ENCODE data around the gene ATRNL1. TPM values are rescaled to one million over a fixed set of nuclear protein-coding genes. Genes with fewer than 3 reads are reported as not detected.

ATRNL1 gene
- total and polyA plus RNA-seq, 4 donors: 0.40 to 26.9 (median 5.3) TPM

DNA sequence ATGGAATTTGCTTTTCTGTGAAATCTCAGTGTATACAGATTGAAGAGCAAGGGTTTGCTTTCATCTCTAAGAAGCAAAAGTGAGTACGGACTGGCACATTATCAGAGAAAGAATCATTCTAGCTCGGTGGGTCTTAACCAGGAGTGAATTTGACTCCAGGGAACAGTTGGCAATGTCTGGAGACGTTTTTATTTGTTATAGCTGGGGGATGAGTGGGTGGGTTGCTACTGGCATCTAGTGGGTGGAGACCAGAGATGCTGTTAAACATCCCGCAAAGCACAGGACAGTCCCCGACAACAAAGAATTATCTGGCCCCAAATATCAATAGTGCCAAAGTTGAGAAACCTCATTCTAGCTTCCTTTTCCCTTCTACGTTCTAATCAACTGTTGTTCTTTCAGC is 43.8 kb upstream of the ATRNL1 start:
- no peaks in the 10 kb centered on the region for H3K36me3 ChIP-seq (ENCODE audit: control insufficient read depth in 4 of 4, insufficient read depth in 3 of 4, low read depth in 1 of 4, low read length in 3 of 4)
- no peak overlapping the region for H3K27ac ChIP-seq (ENCODE audit: low read depth in 1 of 2, low read length in 2 of 2)
- no peaks in the 10 kb centered on the region for H3K9me3 ChIP-seq (ENCODE audit: control insufficient read depth in 4 of 4, low read length in 3 of 4)
- WGBS: 78% methylated on average over 6 of the region's 6 CpGs
- H3K9ac ChIP-seq (ENCODE audit: low read depth in 1 of 2, low read length in 2 of 2): no peak overlapping the region
- no peaks in the 10 kb centered on the region for H3K27me3 ChIP-seq (ENCODE audit: control insufficient read depth in 4 of 4, insufficient read depth in 4 of 4, low read length in 3 of 4)
- H3K4me3 ChIP-seq (ENCODE audit: low read depth in 1 of 3, low read length in 3 of 3): no peak overlapping the region
- no peak for DNase-seq (ENCODE audit: low spot score)
- H3K4me1 ChIP-seq (ENCODE audit: control insufficient read depth in 4 of 4, insufficient read depth in 4 of 4, low read length in 3 of 4): no peaks in the 10 kb centered on the region
- TF ChIP-seq, protein P1, sequence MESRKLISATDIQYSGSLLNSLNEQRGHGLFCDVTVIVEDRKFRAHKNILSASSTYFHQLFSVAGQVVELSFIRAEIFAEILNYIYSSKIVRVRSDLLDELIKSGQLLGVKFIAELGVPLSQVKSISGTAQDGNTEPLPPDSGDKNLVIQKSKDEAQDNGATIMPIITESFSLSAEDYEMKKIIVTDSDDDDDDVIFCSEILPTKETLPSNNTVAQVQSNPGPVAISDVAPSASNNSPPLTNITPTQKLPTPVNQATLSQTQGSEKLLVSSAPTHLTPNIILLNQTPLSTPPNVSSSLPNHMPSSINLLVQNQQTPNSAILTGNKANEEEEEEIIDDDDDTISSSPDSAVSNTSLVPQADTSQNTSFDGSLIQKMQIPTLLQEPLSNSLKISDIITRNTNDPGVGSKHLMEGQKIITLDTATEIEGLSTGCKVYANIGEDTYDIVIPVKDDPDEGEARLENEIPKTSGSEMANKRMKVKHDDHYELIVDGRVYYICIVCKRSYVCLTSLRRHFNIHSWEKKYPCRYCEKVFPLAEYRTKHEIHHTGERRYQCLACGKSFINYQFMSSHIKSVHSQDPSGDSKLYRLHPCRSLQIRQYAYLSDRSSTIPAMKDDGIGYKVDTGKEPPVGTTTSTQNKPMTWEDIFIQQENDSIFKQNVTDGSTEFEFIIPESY (IDR thresholded peaks at IDR 0.05): no peak
- TF ChIP-seq SP1 (IDR thresholded peaks at IDR 0.05) (no peak), JUND (IDR thresholded peaks at IDR 0.05) (no peak), FOXA2 (IDR thresholded peaks at IDR 0.05) (no peak), YY1 (IDR thresholded peaks at IDR 0.05) (no peak), HNF4G (IDR thresholded peaks at IDR 0.05) (no peak), RAD21 (IDR thresholded peaks at IDR 0.05) (no peak), FOXA1 (IDR thresholded peaks at IDR 0.05) (no peak), GABPA (IDR thresholded peaks at IDR 0.05 in 1 of 2, conservative IDR thresholded peaks at IDR 0.05 in 1 of 2) (no peak), HNF4A (conservative IDR thresholded peaks at IDR 0.05) (no peak)
- TF ChIP-seq, protein P2, sequence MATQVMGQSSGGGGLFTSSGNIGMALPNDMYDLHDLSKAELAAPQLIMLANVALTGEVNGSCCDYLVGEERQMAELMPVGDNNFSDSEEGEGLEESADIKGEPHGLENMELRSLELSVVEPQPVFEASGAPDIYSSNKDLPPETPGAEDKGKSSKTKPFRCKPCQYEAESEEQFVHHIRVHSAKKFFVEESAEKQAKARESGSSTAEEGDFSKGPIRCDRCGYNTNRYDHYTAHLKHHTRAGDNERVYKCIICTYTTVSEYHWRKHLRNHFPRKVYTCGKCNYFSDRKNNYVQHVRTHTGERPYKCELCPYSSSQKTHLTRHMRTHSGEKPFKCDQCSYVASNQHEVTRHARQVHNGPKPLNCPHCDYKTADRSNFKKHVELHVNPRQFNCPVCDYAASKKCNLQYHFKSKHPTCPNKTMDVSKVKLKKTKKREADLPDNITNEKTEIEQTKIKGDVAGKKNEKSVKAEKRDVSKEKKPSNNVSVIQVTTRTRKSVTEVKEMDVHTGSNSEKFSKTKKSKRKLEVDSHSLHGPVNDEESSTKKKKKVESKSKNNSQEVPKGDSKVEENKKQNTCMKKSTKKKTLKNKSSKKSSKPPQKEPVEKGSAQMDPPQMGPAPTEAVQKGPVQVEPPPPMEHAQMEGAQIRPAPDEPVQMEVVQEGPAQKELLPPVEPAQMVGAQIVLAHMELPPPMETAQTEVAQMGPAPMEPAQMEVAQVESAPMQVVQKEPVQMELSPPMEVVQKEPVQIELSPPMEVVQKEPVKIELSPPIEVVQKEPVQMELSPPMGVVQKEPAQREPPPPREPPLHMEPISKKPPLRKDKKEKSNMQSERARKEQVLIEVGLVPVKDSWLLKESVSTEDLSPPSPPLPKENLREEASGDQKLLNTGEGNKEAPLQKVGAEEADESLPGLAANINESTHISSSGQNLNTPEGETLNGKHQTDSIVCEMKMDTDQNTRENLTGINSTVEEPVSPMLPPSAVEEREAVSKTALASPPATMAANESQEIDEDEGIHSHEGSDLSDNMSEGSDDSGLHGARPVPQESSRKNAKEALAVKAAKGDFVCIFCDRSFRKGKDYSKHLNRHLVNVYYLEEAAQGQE (IDR thresholded peaks at IDR 0.05): no peak
- TF ChIP-seq, protein P3, sequence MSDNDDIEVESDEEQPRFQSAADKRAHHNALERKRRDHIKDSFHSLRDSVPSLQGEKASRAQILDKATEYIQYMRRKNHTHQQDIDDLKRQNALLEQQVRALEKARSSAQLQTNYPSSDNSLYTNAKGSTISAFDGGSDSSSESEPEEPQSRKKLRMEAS (IDR thresholded peaks at IDR 0.05): no peak
- TF ChIP-seq, protein P4, sequence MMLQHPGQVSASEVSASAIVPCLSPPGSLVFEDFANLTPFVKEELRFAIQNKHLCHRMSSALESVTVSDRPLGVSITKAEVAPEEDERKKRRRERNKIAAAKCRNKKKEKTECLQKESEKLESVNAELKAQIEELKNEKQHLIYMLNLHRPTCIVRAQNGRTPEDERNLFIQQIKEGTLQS (IDR thresholded peaks at IDR 0.05): no peak

DNA sequence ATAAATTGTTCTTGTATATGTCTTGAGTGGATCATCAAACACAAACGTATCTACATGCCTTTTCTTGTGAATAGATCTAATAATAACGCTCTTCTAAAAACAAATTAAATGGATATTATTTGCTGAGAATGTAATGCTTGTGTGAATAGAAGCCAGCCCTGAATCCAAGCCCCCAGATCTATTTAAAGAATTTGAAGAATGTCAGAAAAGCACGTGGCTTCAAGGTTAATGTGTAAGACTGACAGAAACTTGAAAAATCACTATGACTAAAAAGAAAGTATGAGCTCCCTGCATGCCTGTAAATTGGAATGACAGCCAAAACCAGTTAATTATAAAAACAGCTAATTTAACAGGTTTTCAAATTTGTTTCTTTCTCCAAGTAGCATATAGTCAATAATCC is 43.2 kb upstream of the ATRNL1 start:
- Histone ChIP-seq H3K4me3 (ENCODE audit: low read depth in 1 of 3, low read length in 3 of 3) (no peak overlapping the region), H3K9me3 (ENCODE audit: control insufficient read depth in 4 of 4, low read length in 3 of 4) (no peaks in the 10 kb centered on the region), H3K27me3 (ENCODE audit: control insufficient read depth in 4 of 4, insufficient read depth in 4 of 4, low read length in 3 of 4) (no peaks in the 10 kb centered on the region), H3K27ac (ENCODE audit: low read depth in 1 of 2, low read length in 2 of 2) (no peak overlapping the region), H3K36me3 (ENCODE audit: control insufficient read depth in 4 of 4, insufficient read depth in 3 of 4, low read depth in 1 of 4, low read length in 3 of 4) (no peaks in the 10 kb centered on the region), H3K4me1 (ENCODE audit: control insufficient read depth in 4 of 4, insufficient read depth in 4 of 4, low read length in 3 of 4) (no peaks in the 10 kb centered on the region), H3K9ac (ENCODE audit: low read depth in 1 of 2, low read length in 2 of 2) (no peak overlapping the region)
- no peak for DNase-seq (ENCODE audit: low spot score)
- WGBS: 72% methylated on average over 3 of the region's 3 CpGs
- TF ChIP-seq, protein P4 (IDR thresholded peaks at IDR 0.05): no peak
- no peak for TF ChIP-seq NR2F2 (IDR thresholded peaks at IDR 0.05)

Measured in liver (tissue), 9 donors.